ENCODE results near the gene IRF2BP1.

Gene IRF2BP1

GRCh38 chr19:45902651-45903625 is 17.0 kb upstream of the IRF2BP1 start:
- Histone ChIP-seq H3K36me3 (replicated peaks; ENCODE audit: insufficient read depth, low read length) (no peaks in the 10 kb centered on the region), H3K4me2 (ENCODE audit: low read depth, low read length) (peak overlapping the region; percentile 100), H2AFZ (ENCODE audit: low read length) (peak overlapping the region; percentile 99), H3K9me3 (replicated peaks; ENCODE audit: insufficient read depth, low read length) (no peaks in the 10 kb centered on the region), H4K20me1 (ENCODE audit: insufficient read depth, low read length) (no peaks in the 10 kb centered on the region), H3K9ac (ENCODE audit: low read length) (peak overlapping the region; percentile 57; the same call in 1 of the 2 replicates), H3K4me3 (ENCODE audit: low read length) (peak overlapping the region; percentile 97), H3K27ac (ENCODE audit: low read length) (peak overlapping the region; percentile 54; the same call in 1 of the 2 replicates), H3K27me3 (replicated peaks; ENCODE audit: insufficient read depth, low read length) (peaks cover 10% of the 10 kb centered on the region), H3K9me2 (replicated peaks; ENCODE audit: insufficient read depth, low read length) (no peaks in the 10 kb centered on the region), H3K79me2 (ENCODE audit: low read length) (no peaks in the 10 kb centered on the region), H3K4me1 (ENCODE audit: low read length) (peaks cover 4% of the 10 kb centered on the region), H3F3A (ENCODE audit: insufficient read depth, low read length) (peaks cover 7% of the 10 kb centered on the region)
- DNase-seq: peak; percentile 98
- TF ChIP-seq CTCF (IDR thresholded peaks at IDR 0.05; ENCODE audit: low read length) (no peak), EZH2 (optimal IDR thresholded peaks at IDR 0.05; ENCODE audit: low read depth, low read length) (no peak), EZH2phosphoT487 (IDR thresholded peaks at IDR 0.05; ENCODE audit: low read length) (no peak)

GRCh38 chr19:45901912-45902650 is 16.1 kb upstream of the IRF2BP1 start, which contains the start of gene MYPOP:
MYPOP (minus strand) TSS chr19:45902613; CDS start chr19:45901773, 840 bp downstream.
- H3K27me3 ChIP-seq (replicated peaks; ENCODE audit: insufficient read depth, low read length): peaks cover 10% of the 10 kb centered on the region
- H3K9ac ChIP-seq (ENCODE audit: low read length): peak within 1 kb of the TSS; percentile 79
- H3K9me2 ChIP-seq (replicated peaks; ENCODE audit: insufficient read depth, low read length): no peaks in the 10 kb centered on the region
- H3F3A ChIP-seq (ENCODE audit: insufficient read depth, low read length): peaks cover 7% of the 10 kb centered on the region
- H3K79me2 ChIP-seq (ENCODE audit: low read length): no peaks in the 10 kb centered on the region
- TF ChIP-seq EZH2 (optimal IDR thresholded peaks at IDR 0.05; ENCODE audit: low read depth, low read length): no peak
- no peak for TF ChIP-seq EZH2phosphoT487 (IDR thresholded peaks at IDR 0.05; ENCODE audit: low read length)
- TF ChIP-seq CTCF (IDR thresholded peaks at IDR 0.05; ENCODE audit: low read length): no peak
- H3K9me3 ChIP-seq (replicated peaks; ENCODE audit: insufficient read depth, low read length): no peaks in the 10 kb centered on the region
- peak within 1 kb of the TSS; percentile 100 for H3K4me2 ChIP-seq (ENCODE audit: low read depth, low read length)
- no peaks in the 10 kb centered on the region for H3K36me3 ChIP-seq (replicated peaks; ENCODE audit: insufficient read depth, low read length)
- H3K27ac ChIP-seq (ENCODE audit: low read length): peak within 1 kb of the TSS; percentile 54; the same call in 1 of the 2 replicates
- peak within 1 kb of the TSS; percentile 97 for H3K4me3 ChIP-seq (ENCODE audit: low read length)
- no peak for DNase-seq
- peak within 1 kb of the TSS; percentile 99 for H2AFZ ChIP-seq (ENCODE audit: low read length)
- H4K20me1 ChIP-seq (ENCODE audit: insufficient read depth, low read length): no peaks in the 10 kb centered on the region
- H3K4me1 ChIP-seq (ENCODE audit: low read length): peaks cover 4% of the 10 kb centered on the region

- Histone ChIP-seq H3K9me2 (replicated peaks; ENCODE audit: insufficient read depth, low read length) (no peaks in the 10 kb centered on the region), H3K9ac (ENCODE audit: low read length) (no peak overlapping the region), H3F3A (ENCODE audit: insufficient read depth, low read length) (peaks cover 7% of the 10 kb centered on the region), H3K27me3 (replicated peaks; ENCODE audit: insufficient read depth, low read length) (peaks cover 7% of the 10 kb centered on the region), H3K9me3 (replicated peaks; ENCODE audit: insufficient read depth, low read length) (no peaks in the 10 kb centered on the region), H4K20me1 (ENCODE audit: insufficient read depth, low read length) (no peaks in the 10 kb centered on the region), H3K4me2 (ENCODE audit: low read depth, low read length) (no peak overlapping the region; the same call in 1 of the 2 replicates), H3K4me1 (ENCODE audit: low read length) (peaks cover 4% of the 10 kb centered on the region), H3K27ac (ENCODE audit: low read length) (no peak overlapping the region), H3K79me2 (ENCODE audit: low read length) (no peaks in the 10 kb centered on the region), H2AFZ (ENCODE audit: low read length) (no peak overlapping the region), H3K4me3 (ENCODE audit: low read length) (no peak overlapping the region), H3K36me3 (replicated peaks; ENCODE audit: insufficient read depth, low read length) (no peaks in the 10 kb centered on the region)
- no peak for DNase-seq
- no peak for TF ChIP-seq CTCF (IDR thresholded peaks at IDR 0.05; ENCODE audit: low read length)
These were observed 15.5 kb upstream of the IRF2BP1 start for GRCh38 chr19:45901432-45901911.
